Caco-2 (cell line): ENCODE measurements around the gene SLC25A30. TPM values are rescaled to one million over a fixed set of nuclear protein-coding genes. Genes with fewer than 3 reads are reported as not detected.
A peak's percentile ranks its signal among the peaks of the same experiment; 100 is the strongest.

Experiments
- BruUV-seq: library from RNA; stranded (reverse); fragments of 400-500 nt; replicated peaks from 2 replicates; lab custom pipeline; 2021; lab: Mats Ljungman, UMichigan
- CTCF ChIA-PET: fragments of 300-600 bp; sonication (Branson Sonifier 250); formaldehyde crosslinking; loops from one replicate; lab custom pipeline; 2022; ENCODE audit warnings: antibody characterized with exemption; lab: Charles Lee
- POLR2A ChIA-PET: fragments of 300-600 bp; sonication (Branson Sonifier 250); formaldehyde crosslinking; loops from one replicate; lab custom pipeline; 2022; ENCODE audit warnings: antibody characterized with exemption; lab: Charles Lee
- DNase-seq, 2 experiments: peaks; one replicate each; pipeline versions ENCODE4 v3.0.0 to v3.0.0-alpha.2; 2020 to 2022
- H3K27me3 ChIP-seq: replicated peaks from 2 replicates; pipeline ENCODE4 v1.6.0; 2011; ENCODE audit warnings: low read length; ENCODE audit not compliant: control insufficient read depth, insufficient read depth
- H3K36me3 ChIP-seq: 2 replicates; pipeline ENCODE4 v1.5.1; 2011; ENCODE audit warnings: low read length; ENCODE audit not compliant: control insufficient read depth, insufficient read depth
- H3K4me1 ChIP-seq: fragments of 250-450 bp; sonication (Bioruptor Pico); 2 replicates; pipeline ENCODE4 v1.5.1; 2020; ENCODE audit warnings: mild to moderate bottlenecking
- H3K4me3 ChIP-seq: 2 replicates; pipeline ENCODE4 v1.5.1; 2011; ENCODE audit warnings: low read depth, mild to moderate bottlenecking, control low read depth, low read length
- H3K9me3 ChIP-seq: fragments of 250-450 bp; sonication (Bioruptor Pico); 2 replicates; pipeline ENCODE4 v1.5.1; 2020; ENCODE audit warnings: mild to moderate bottlenecking, moderate library complexity
- H3K27ac Mint-ChIP-seq: one replicate; pipeline ENCODE4 v1.8.0; 2022; ENCODE audit warnings: mixed read lengths; ENCODE audit not compliant: unreplicated experiment
- H3K27me3 Mint-ChIP-seq: one replicate; pipeline ENCODE4 v1.8.0; 2022; ENCODE audit warnings: mixed read lengths; ENCODE audit not compliant: insufficient read depth, unreplicated experiment
- H3K36me3 Mint-ChIP-seq: one replicate; pipeline ENCODE4 v1.8.0; 2022; ENCODE audit warnings: mild to moderate bottlenecking, mixed read lengths; ENCODE audit not compliant: insufficient read depth, unreplicated experiment
- H3K4me1 Mint-ChIP-seq: one replicate; pipeline ENCODE4 v1.8.0; 2022; ENCODE audit warnings: low read depth, mixed read lengths; ENCODE audit not compliant: unreplicated experiment
- H3K4me3 Mint-ChIP-seq: one replicate; pipeline ENCODE4 v1.8.0; 2022; ENCODE audit warnings: mild to moderate bottlenecking, moderate library complexity, mixed read lengths; ENCODE audit not compliant: unreplicated experiment
- H3K9me3 Mint-ChIP-seq: one replicate; pipeline ENCODE4 v1.8.0; 2022; ENCODE audit warnings: mixed read lengths; ENCODE audit not compliant: unreplicated experiment
- CTCF ChIP-seq, 2 experiments: fragments of 200-600 bp in 1 of 2; IDR thresholded peaks; 1 replicate in 1 of 2; 2 replicates in 1 of 2; pipeline versions ENCODE4 v1.5.1 to v1.8.0; 2011 to 2022; ENCODE audit warnings: antibody characterized with exemption in 1 of 2, control low read depth in 1 of 2, inconsistent platforms in 1 of 2, low read depth in 1 of 2, low read length in 1 of 2, mild to moderate bottlenecking in 1 of 2, moderate library complexity in 1 of 2; ENCODE audit not compliant: insufficient read depth in 1 of 2, severe bottlenecking in 1 of 2, unreplicated experiment in 1 of 2
- intact Hi-C: fragments of 100-400 bp; cut with micrococcal nuclease; formaldehyde crosslinking; loops from one replicate; pipeline ENCODE4 v1.10.0; 2022; ENCODE audit not compliant: unreplicated experiment
- total RNA-seq: library from RNA; stranded (reverse); gene quantifications from 2 replicates; pipeline ENCODE4 v1.2.3, GENCODE V29; 2022

Gene SLC25A30
- total RNA-seq, 1 experiment from 2014 or later, result 12.2 TPM

GRCh38 chr13:45374917-45375316 is 43.3 kb downstream of the SLC25A30 start:
- intact Hi-C loops, result no loop called here
- DNase-seq, result no peak
- Histone ChIP-seq H3K4me1 (no peaks in the 10 kb centered on the region), H3K4me3 (no peak overlapping the region), H3K9me3 (no peaks in the 10 kb centered on the region), H3K36me3 (no peaks in the 10 kb centered on the region), H3K27me3 (no peaks in the 10 kb centered on the region)
- H3K9me3 Mint-ChIP-seq, result no peaks in the 10 kb centered on the region
- H3K4me3 Mint-ChIP-seq, result no peak overlapping the region
- CTCF ChIA-PET, result no interaction called here
- no TSS peak for BruUV-seq
- H3K27ac Mint-ChIP-seq, result no peak overlapping the region
- POLR2A ChIA-PET, result no interaction called here
- TF ChIP-seq CTCF (IDR thresholded peaks at IDR 0.05; ENCODE audit: insufficient read depth in 1 of 2, low read depth in 1 of 2, low read length in 1 of 2, severe bottlenecking in 1 of 2, unreplicated experiment in 1 of 2), result no peak
- H3K4me1 Mint-ChIP-seq, result no peaks in the 10 kb centered on the region
- peaks cover 6% of the 10 kb centered on the region for H3K36me3 Mint-ChIP-seq
- H3K27me3 Mint-ChIP-seq, result no peaks in the 10 kb centered on the region

GRCh38 chr13:45373162-45373547 is 45.0 kb downstream of the SLC25A30 start:
- Histone ChIP-seq H3K4me1 (no peaks in the 10 kb centered on the region), H3K9me3 (no peaks in the 10 kb centered on the region), H3K4me3 (no peak overlapping the region), H3K27me3 (no peaks in the 10 kb centered on the region), H3K36me3 (no peaks in the 10 kb centered on the region)
- POLR2A ChIA-PET, result no interaction called here
- no peak overlapping the region for H3K4me3 Mint-ChIP-seq
- H3K27ac Mint-ChIP-seq, result no peak overlapping the region
- no TSS peak for BruUV-seq
- no peaks in the 10 kb centered on the region for H3K9me3 Mint-ChIP-seq
- intact Hi-C loops, result no loop called here
- no peaks in the 10 kb centered on the region for H3K27me3 Mint-ChIP-seq
- H3K4me1 Mint-ChIP-seq, result no peaks in the 10 kb centered on the region
- DNase-seq, result no peak
- CTCF ChIA-PET, result no interaction called here
- peaks cover 6% of the 10 kb centered on the region for H3K36me3 Mint-ChIP-seq
- TF ChIP-seq CTCF (IDR thresholded peaks at IDR 0.05; ENCODE audit: insufficient read depth in 1 of 2, low read depth in 1 of 2, low read length in 1 of 2, severe bottlenecking in 1 of 2, unreplicated experiment in 1 of 2), result no peak

GRCh38 chr13:45372189-45373161 is 45.7 kb downstream of the SLC25A30 start:
- Histone ChIP-seq H3K4me3 (no peak overlapping the region), H3K4me1 (no peaks in the 10 kb centered on the region), H3K36me3 (no peaks in the 10 kb centered on the region), H3K27me3 (no peaks in the 10 kb centered on the region), H3K9me3 (no peaks in the 10 kb centered on the region)
- DNase-seq, result no peak
- Mint-ChIP-seq H3K4me3 (no peak overlapping the region), H3K9me3 (no peaks in the 10 kb centered on the region), H3K36me3 (peaks cover 6% of the 10 kb centered on the region), H3K27me3 (no peaks in the 10 kb centered on the region), H3K4me1 (no peaks in the 10 kb centered on the region), H3K27ac (peak overlapping the region; percentile 73)
- POLR2A ChIA-PET, result no interaction called here
- no peak for TF ChIP-seq CTCF (IDR thresholded peaks at IDR 0.05; ENCODE audit: insufficient read depth in 1 of 2, low read depth in 1 of 2, low read length in 1 of 2, severe bottlenecking in 1 of 2, unreplicated experiment in 1 of 2)
- CTCF ChIA-PET, result no interaction called here
- intact Hi-C loops, result no loop called here
- BruUV-seq, result no TSS peak
